ENCODE data around the gene KLHL7.
A peak's percentile ranks its signal among the peaks of the same experiment; 100 is the strongest.

KLHL7 gene, protein sequence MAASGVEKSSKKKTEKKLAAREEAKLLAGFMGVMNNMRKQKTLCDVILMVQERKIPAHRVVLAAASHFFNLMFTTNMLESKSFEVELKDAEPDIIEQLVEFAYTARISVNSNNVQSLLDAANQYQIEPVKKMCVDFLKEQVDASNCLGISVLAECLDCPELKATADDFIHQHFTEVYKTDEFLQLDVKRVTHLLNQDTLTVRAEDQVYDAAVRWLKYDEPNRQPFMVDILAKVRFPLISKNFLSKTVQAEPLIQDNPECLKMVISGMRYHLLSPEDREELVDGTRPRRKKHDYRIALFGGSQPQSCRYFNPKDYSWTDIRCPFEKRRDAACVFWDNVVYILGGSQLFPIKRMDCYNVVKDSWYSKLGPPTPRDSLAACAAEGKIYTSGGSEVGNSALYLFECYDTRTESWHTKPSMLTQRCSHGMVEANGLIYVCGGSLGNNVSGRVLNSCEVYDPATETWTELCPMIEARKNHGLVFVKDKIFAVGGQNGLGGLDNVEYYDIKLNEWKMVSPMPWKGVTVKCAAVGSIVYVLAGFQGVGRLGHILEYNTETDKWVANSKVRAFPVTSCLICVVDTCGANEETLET

DNA sequence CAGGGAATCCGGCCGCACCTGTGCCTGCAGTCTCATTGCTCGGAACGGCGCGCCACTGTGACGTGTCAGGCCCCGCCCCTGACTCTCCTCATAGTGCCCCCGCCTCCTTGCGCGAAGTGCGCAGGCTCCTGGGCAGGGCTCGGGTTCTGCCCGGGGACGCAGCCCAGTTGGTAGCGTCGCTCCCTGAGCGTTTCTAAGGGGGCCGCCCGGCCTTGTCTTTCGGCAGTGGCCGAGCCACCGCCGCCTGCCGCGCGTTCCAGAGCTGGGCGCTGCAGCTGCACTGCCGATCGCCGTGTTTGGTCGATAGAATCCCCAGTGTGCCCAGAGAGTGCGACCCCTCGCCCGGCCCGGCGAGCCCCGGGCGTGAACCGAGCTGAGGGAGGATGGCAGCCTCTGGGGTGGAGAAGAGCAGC lies at the start of gene KLHL7:
Gene KLHL7, plus strand, starts transcription at position 142 of the 413 bp plus-strand sequence. Its CDS starts 242 bp downstream, at position 384.
- H2AFZ ChIP-seq (ENCODE audit: low read length) = peak within 1 kb of the TSS; percentile 68
- no peaks in the 10 kb centered on the region for H3K27me3 ChIP-seq (ENCODE audit: insufficient read depth, low read length)
- peaks cover 6% of the 10 kb centered on the region; the same call in 1 of the 2 replicates for H3K79me2 ChIP-seq (ENCODE audit: insufficient read depth, low read length)
- H3K9me3 ChIP-seq (ENCODE audit: low read length) = 0 out of 2 replicates have a peak, but pooled peaks cover 3% of the 10 kb centered on the region
- peak within 1 kb of the TSS; percentile 85 for H3K9ac ChIP-seq (ENCODE audit: low read length)
- no peaks in the 10 kb centered on the region for H3K9me2 ChIP-seq (ENCODE audit: low read depth, low read length)
- TF ChIP-seq EZH2 (IDR thresholded peaks at IDR 0.05; ENCODE audit: borderline replicate concordance, low read length) = no peak
- TF ChIP-seq, protein P1, sequence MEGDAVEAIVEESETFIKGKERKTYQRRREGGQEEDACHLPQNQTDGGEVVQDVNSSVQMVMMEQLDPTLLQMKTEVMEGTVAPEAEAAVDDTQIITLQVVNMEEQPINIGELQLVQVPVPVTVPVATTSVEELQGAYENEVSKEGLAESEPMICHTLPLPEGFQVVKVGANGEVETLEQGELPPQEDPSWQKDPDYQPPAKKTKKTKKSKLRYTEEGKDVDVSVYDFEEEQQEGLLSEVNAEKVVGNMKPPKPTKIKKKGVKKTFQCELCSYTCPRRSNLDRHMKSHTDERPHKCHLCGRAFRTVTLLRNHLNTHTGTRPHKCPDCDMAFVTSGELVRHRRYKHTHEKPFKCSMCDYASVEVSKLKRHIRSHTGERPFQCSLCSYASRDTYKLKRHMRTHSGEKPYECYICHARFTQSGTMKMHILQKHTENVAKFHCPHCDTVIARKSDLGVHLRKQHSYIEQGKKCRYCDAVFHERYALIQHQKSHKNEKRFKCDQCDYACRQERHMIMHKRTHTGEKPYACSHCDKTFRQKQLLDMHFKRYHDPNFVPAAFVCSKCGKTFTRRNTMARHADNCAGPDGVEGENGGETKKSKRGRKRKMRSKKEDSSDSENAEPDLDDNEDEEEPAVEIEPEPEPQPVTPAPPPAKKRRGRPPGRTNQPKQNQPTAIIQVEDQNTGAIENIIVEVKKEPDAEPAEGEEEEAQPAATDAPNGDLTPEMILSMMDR (IDR thresholded peaks at IDR 0.05; ENCODE audit: low read length) = no peak
- H3K27ac ChIP-seq (ENCODE audit: low read depth, low read length, poor library complexity, severe bottlenecking) = peak within 1 kb of the TSS; percentile 72
- H3K36me3 ChIP-seq (ENCODE audit: insufficient read depth, low read length) = peaks cover 7% of the 10 kb centered on the region; the same call in 1 of the 2 replicates
- H4K20me1 ChIP-seq (ENCODE audit: insufficient read depth, low read length) = no peaks in the 10 kb centered on the region
- peaks cover 28% of the 10 kb centered on the region for H3K4me1 ChIP-seq (ENCODE audit: insufficient read depth, low read length, severe bottlenecking)
- 0 out of 2 replicates have a peak, but pooled peaks cover 3% of the 10 kb centered on the region for H3F3A ChIP-seq (ENCODE audit: insufficient read depth, low read length)
- peak within 1 kb of the TSS; percentile 81 for H3K4me3 ChIP-seq (ENCODE audit: low read depth, low read length, poor library complexity, severe bottlenecking)
- H3K4me2 ChIP-seq (ENCODE audit: low read length) = peak within 1 kb of the TSS; percentile 85

DNA sequence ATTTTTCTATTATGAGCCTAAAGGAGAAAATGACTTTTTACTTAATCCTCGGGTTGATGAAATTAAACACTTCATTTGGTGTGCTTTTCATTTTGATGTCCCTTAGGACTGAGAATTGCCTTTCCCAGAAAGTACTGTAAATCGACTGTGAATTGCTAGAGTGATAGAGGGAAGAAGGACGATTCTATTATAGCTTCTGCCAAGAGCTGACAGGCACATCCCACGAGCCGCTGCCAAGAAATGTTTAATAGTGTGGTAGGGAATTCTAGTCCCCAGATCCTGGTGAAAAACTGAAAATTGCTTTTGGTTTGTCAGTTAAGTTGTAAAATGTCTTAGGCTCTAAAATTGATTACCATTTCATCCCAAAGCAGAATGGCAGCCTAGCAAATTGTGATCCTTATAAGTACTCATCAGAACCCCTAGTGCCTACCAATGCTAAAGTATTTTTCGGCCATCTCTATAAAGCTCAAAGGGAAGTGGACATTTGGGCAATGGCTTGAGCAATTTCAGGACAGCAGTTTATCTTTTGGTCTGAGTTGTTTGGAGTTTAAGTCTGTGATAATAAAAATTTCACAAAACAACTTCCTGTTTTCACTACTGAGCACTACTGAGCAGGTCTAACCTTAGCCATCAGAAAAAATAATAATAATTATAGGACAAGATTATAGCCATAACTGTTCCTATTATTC lies 47.0 kb upstream of the KLHL7 start:
- Histone ChIP-seq H3K9me3 (ENCODE audit: low read length) (no peaks in the 10 kb centered on the region), H3K4me2 (ENCODE audit: low read length) (no peak overlapping the region), H3K4me3 (ENCODE audit: low read depth, low read length, poor library complexity, severe bottlenecking) (no peak overlapping the region), H4K20me1 (ENCODE audit: insufficient read depth, low read length) (no peaks in the 10 kb centered on the region), H3K9ac (ENCODE audit: low read length) (no peak overlapping the region), H3K36me3 (ENCODE audit: insufficient read depth, low read length) (no peaks in the 10 kb centered on the region), H2AFZ (ENCODE audit: low read length) (no peak overlapping the region), H3K79me2 (ENCODE audit: insufficient read depth, low read length) (no peaks in the 10 kb centered on the region), H3K9me2 (ENCODE audit: low read depth, low read length) (no peaks in the 10 kb centered on the region), H3K27ac (ENCODE audit: low read depth, low read length, poor library complexity, severe bottlenecking) (no peak overlapping the region), H3K4me1 (ENCODE audit: insufficient read depth, low read length, severe bottlenecking) (no peaks in the 10 kb centered on the region), H3F3A (ENCODE audit: insufficient read depth, low read length) (no peaks in the 10 kb centered on the region), H3K27me3 (ENCODE audit: insufficient read depth, low read length) (no peaks in the 10 kb centered on the region)
- TF ChIP-seq, protein P1 (IDR thresholded peaks at IDR 0.05; ENCODE audit: low read length) = no peak
- no peak for TF ChIP-seq EZH2 (IDR thresholded peaks at IDR 0.05; ENCODE audit: borderline replicate concordance, low read length)

DNA sequence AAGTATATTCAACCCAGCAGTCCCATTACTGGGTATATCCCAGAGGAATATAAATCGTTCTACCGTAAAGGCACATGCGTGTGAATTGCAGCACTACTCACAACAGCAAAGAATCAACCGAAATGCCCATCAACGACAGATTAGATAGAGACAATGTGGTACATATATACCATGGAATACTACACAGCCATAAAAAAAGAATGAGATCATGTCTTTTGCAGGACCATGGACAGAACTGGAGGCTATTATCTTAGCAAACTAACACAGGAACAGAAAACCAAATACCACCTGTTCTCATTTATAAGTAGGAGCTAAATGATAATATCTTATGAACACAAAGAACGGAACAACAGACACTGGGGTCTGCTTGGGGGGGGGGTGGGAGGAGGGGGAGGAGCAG lies 44.3 kb upstream of the KLHL7 start:
- Histone ChIP-seq H3K9me3 (ENCODE audit: low read length) (no peaks in the 10 kb centered on the region), H3K4me1 (ENCODE audit: insufficient read depth, low read length, severe bottlenecking) (no peaks in the 10 kb centered on the region), H3K9me2 (ENCODE audit: low read depth, low read length) (no peaks in the 10 kb centered on the region), H3K4me2 (ENCODE audit: low read length) (no peak overlapping the region), H3K4me3 (ENCODE audit: low read depth, low read length, poor library complexity, severe bottlenecking) (no peak overlapping the region), H2AFZ (ENCODE audit: low read length) (no peak overlapping the region), H3K36me3 (ENCODE audit: insufficient read depth, low read length) (no peaks in the 10 kb centered on the region), H3K27me3 (ENCODE audit: insufficient read depth, low read length) (no peaks in the 10 kb centered on the region), H3F3A (ENCODE audit: insufficient read depth, low read length) (no peaks in the 10 kb centered on the region), H3K79me2 (ENCODE audit: insufficient read depth, low read length) (no peaks in the 10 kb centered on the region), H3K9ac (ENCODE audit: low read length) (no peak overlapping the region), H4K20me1 (ENCODE audit: insufficient read depth, low read length) (no peaks in the 10 kb centered on the region), H3K27ac (ENCODE audit: low read depth, low read length, poor library complexity, severe bottlenecking) (no peak overlapping the region)
- TF ChIP-seq, protein P1 (IDR thresholded peaks at IDR 0.05; ENCODE audit: low read length) = no peak
- no peak for TF ChIP-seq EZH2 (IDR thresholded peaks at IDR 0.05; ENCODE audit: borderline replicate concordance, low read length)

Data from OCI-LY1 (cell line).